A549 (cell line): ENCODE results near the gene RAD9A. TPM values are rescaled to one million over a fixed set of nuclear protein-coding genes. Genes with fewer than 3 reads are reported as not detected.

Experiments
- ATAC-seq, 2 experiments: fragments of 200-7000 bp in 1 of 2; fragments of >200 bp in 1 of 2; cut with Nextera tagmentation in 1 of 2; cut with Tn5 transposase in 1 of 2; 3 replicates each; pipeline versions ENCODE4 v1.8.0 to v1.9.1; 2018 to 2020; ENCODE audit warnings: mild to moderate bottlenecking in 1 of 2, moderate library complexity in 1 of 2
- CTCF ChIA-PET: fragments of 300-600 bp; sonication (Branson Sonifier 250); formaldehyde crosslinking; extraction: SDS; loops from one replicate; lab custom pipeline; 2021; ENCODE audit warnings: antibody characterized with exemption, inconsistent platforms; lab: Yijun Ruan, JAX
- POLR2A ChIA-PET: fragments of 350-600 bp; formaldehyde crosslinking; extraction: SDS; loops from one replicate; lab custom pipeline; 2021; ENCODE audit warnings: antibody characterized with exemption, inconsistent platforms; lab: Yijun Ruan, JAX
- DNase-seq, 2 experiments: peaks; one replicate each; pipeline versions ENCODE4 v3.0.0 to v3.0.0-alpha.2; 2011 to 2016; ENCODE audit warnings: low read depth in 1 of 2, low spot score in 1 of 2
- FAIRE-seq: peaks from 2 replicates; lab custom pipeline; 2011; peaks lifted over from hg19 to GRCh38; lab: Jason Lieb, UNC
- H3K27ac ChIP-seq, 2 experiments: fragments of >200 bp; sonication (Bioruptor Twin); formaldehyde crosslinking; 3 replicates each; pipeline ENCODE4 v1.5.1; 2016 to 2017
- H3K4me1 ChIP-seq: fragments of >200 bp; sonication (Bioruptor Twin); formaldehyde crosslinking; 3 replicates; pipeline ENCODE4 v1.6.1; 2016
- H3K4me2 ChIP-seq: fragments of >200 bp; sonication (Bioruptor Twin); formaldehyde crosslinking; 3 replicates; pipeline ENCODE4 v1.6.1; 2016
- H3K4me3 ChIP-seq: fragments of >200 bp; sonication (Bioruptor Twin); formaldehyde crosslinking; 3 replicates; pipeline ENCODE4 v1.5.1; 2016
- H3K9me3 ChIP-seq: fragments of >200 bp; sonication (Bioruptor Twin); formaldehyde crosslinking; 3 replicates; pipeline ENCODE4 v1.6.1; 2016
- BCL3 ChIP-seq: fragments of >200 bp; sonication (Bioruptor Twin); formaldehyde crosslinking; IDR thresholded peaks from 3 replicates; pipeline ENCODE4 v1.6.1; 2016
- BHLHE40 ChIP-seq: IDR thresholded peaks from 2 replicates; pipeline ENCODE4 v1.6.1; 2012; ENCODE audit warnings: low read depth, low read length, inconsistent platforms
- CBX8 ChIP-seq: fragments of 200-600 bp; sonication (generic); IDR thresholded peaks from 2 replicates; pipeline ENCODE4 v1.6.1; 2016
- EHF ChIP-seq: fragments of 250-450 bp; sonication (Bioruptor Pico); IDR thresholded peaks from 2 replicates; pipeline ENCODE4 v1.5.0; 2020; ENCODE audit warnings: mild to moderate bottlenecking
- EP300 ChIP-seq, 2 experiments: fragments of >200 bp; sonication (Bioruptor Twin); formaldehyde crosslinking; IDR thresholded peaks; 2 replicates in 1 of 2; 3 replicates in 1 of 2; pipeline ENCODE4 v1.6.1; 2016 to 2017
- FOSB ChIP-seq: fragments of 250-450 bp; sonication (Bioruptor Pico); IDR thresholded peaks from 2 replicates; pipeline ENCODE4 v1.5.0; 2020; ENCODE audit warnings: mild to moderate bottlenecking, moderate library complexity
- FOXS1 ChIP-seq: fragments of 250-450 bp; sonication (Bioruptor Pico); IDR thresholded peaks from 2 replicates; pipeline ENCODE4 v1.5.0; 2020; ENCODE audit warnings: mild to moderate bottlenecking, moderate library complexity
- HOXB13 ChIP-seq: fragments of 250-450 bp; sonication (Bioruptor Pico); IDR thresholded peaks from 2 replicates; pipeline ENCODE4 v1.5.0; 2020; ENCODE audit warnings: low read depth, mild to moderate bottlenecking, moderate library complexity
- JUN ChIP-seq, 2 experiments: fragments of >200 bp; sonication (Bioruptor Twin); formaldehyde crosslinking; IDR thresholded peaks; 2 replicates in 1 of 2; 3 replicates in 1 of 2; pipeline ENCODE4 v1.6.1; 2016 to 2017
- KDM5A ChIP-seq: fragments of 200-600 bp; sonication (generic); IDR thresholded peaks from 2 replicates; pipeline ENCODE4 v1.6.1; 2016; ENCODE audit warnings: antibody characterized with exemption, mild to moderate bottlenecking
- MAFK ChIP-seq: fragments of 450-650 bp; IDR thresholded peaks from 2 replicates; pipeline ENCODE4 v1.6.1; 2014; ENCODE audit not compliant: partially characterized antibody
- NPAS2 ChIP-seq: fragments of 250-450 bp; sonication (Bioruptor Pico); IDR thresholded peaks from 2 replicates; pipeline ENCODE4 v1.8.0; 2022; ENCODE audit warnings: mild to moderate bottlenecking, moderate library complexity, borderline replicate concordance
- NR3C1 ChIP-seq: fragments of >200 bp; sonication (Bioruptor Twin); formaldehyde crosslinking; IDR thresholded peaks from 3 replicates; pipeline ENCODE4 v1.6.1; 2017
- POLR2AphosphoS2 ChIP-seq: conservative IDR thresholded peaks from 2 replicates; pipeline ENCODE4 v1.6.1; 2012; ENCODE audit warnings: low read length, improper control_type of control experiment, inconsistent platforms
- RARB ChIP-seq: fragments of 250-450 bp; sonication (Bioruptor Pico); IDR thresholded peaks from 2 replicates; pipeline ENCODE4 v1.8.0; 2021; ENCODE audit warnings: mild to moderate bottlenecking, moderate library complexity
- RFX5 ChIP-seq: fragments of 450-650 bp; IDR thresholded peaks from 2 replicates; pipeline ENCODE4 v1.7.1; 2014; ENCODE audit warnings: antibody characterized with exemption, mild to moderate bottlenecking, moderate library complexity
- SREBF2 ChIP-seq: fragments of 450-650 bp; IDR thresholded peaks from 2 replicates; pipeline ENCODE4 v1.6.1; 2014; ENCODE audit warnings: mild to moderate bottlenecking, moderate library complexity
- ZSCAN20 ChIP-seq: fragments of 250-450 bp; sonication (Bioruptor Pico); IDR thresholded peaks from 2 replicates; pipeline ENCODE4 v1.8.0; 2022; ENCODE audit warnings: mild to moderate bottlenecking, moderate library complexity
- WGBS: methylation state at CpG from one replicate; pipeline ENCODE4 v1.1.6; 2017; ENCODE audit errors: missing lambda C conversion rate; 5-methylcytosine and 5-hydroxymethylcytosine counted together
- polyA plus RNA-seq, 4 experiments: library from polyadenylated mRNA; depleted of rRNA in 3 of 4; stranded (reverse); fragments of >200 nt; fragmentation: RNase III in 1 of 4; extraction: RNeasy Plus Mini Kit Qiagen cat#74134 plus additional on column Dnase treatment in 1 of 4; gene quantifications; 2 replicates in 3 of 4; 3 replicates in 1 of 4; pipeline ENCODE4 v1.2.3, GENCODE V29; 2011 to 2017
- TF ChIP-seq, protein P1 (sequence below): IDR thresholded peaks from 2 replicates; pipeline ENCODE4 v1.6.1; 2012
- TF ChIP-seq, protein P2 (sequence below): fragments of >200 bp; sonication (Bioruptor Twin); formaldehyde crosslinking; IDR thresholded peaks from 3 replicates; pipeline ENCODE4 v1.5.1; 2016

RAD9A gene
- polyA plus RNA-seq, 2 of the 4 experiments (the other 2 are of a cell fraction) = 19.0 to 43.7 TPM

DNA sequence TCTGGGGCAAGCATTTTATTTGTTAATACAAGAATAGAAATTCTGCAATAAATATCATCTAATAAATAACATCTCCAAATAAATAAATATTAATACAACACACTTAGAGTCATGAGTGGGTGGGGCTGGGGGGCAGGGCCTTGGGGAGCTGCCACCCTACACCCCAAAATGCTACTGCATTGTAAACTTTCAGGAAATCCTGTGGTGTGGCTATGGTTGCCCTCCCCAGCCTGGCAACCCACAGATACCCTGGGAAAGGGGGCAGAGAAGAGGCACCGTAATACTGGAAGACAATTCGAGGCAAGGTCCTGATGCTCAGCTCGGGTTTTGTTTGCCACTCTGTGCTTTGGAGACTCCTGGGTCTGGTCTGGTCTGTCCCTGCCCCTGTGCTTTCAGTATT lies 27.6 kb upstream of the RAD9A start:
- no peaks in the 10 kb centered on the region for H3K9me3 ChIP-seq
- WGBS = 92% methylated on average over 3 of the region's 3 CpGs
- FAIRE-seq (no peak), ATAC-seq (no peak)
- TF ChIP-seq POLR2AphosphoS2 = peak; percentile 21; the same call in 1 of the 2 replicates
- TF ChIP-seq EP300 (IDR thresholded peaks at IDR 0.05) = no peak
- TF ChIP-seq ZSCAN20 (CRISPR knock-in tag) = no peak
- no peak for TF ChIP-seq BHLHE40
- TF ChIP-seq, protein P1, sequence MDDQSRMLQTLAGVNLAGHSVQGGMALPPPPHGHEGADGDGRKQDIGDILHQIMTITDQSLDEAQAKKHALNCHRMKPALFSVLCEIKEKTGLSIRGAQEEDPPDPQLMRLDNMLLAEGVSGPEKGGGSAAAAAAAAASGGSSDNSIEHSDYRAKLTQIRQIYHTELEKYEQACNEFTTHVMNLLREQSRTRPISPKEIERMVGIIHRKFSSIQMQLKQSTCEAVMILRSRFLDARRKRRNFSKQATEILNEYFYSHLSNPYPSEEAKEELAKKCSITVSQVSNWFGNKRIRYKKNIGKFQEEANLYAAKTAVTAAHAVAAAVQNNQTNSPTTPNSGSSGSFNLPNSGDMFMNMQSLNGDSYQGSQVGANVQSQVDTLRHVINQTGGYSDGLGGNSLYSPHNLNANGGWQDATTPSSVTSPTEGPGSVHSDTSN = 0 out of 2 replicates have a peak, but pooled peaks have one; percentile 15
- TF ChIP-seq, protein P2, sequence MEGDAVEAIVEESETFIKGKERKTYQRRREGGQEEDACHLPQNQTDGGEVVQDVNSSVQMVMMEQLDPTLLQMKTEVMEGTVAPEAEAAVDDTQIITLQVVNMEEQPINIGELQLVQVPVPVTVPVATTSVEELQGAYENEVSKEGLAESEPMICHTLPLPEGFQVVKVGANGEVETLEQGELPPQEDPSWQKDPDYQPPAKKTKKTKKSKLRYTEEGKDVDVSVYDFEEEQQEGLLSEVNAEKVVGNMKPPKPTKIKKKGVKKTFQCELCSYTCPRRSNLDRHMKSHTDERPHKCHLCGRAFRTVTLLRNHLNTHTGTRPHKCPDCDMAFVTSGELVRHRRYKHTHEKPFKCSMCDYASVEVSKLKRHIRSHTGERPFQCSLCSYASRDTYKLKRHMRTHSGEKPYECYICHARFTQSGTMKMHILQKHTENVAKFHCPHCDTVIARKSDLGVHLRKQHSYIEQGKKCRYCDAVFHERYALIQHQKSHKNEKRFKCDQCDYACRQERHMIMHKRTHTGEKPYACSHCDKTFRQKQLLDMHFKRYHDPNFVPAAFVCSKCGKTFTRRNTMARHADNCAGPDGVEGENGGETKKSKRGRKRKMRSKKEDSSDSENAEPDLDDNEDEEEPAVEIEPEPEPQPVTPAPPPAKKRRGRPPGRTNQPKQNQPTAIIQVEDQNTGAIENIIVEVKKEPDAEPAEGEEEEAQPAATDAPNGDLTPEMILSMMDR = no peak
- no peak for TF ChIP-seq MAFK
- TF ChIP-seq NR3C1 = no peak
- TF ChIP-seq RFX5 = no peak
- TF ChIP-seq NPAS2 (CRISPR knock-in tag) = no peak
- TF ChIP-seq EHF (CRISPR knock-in tag) = no peak
- no peak for TF ChIP-seq CBX8
- TF ChIP-seq FOXS1 (CRISPR knock-in tag) = no peak
- TF ChIP-seq RARB (CRISPR knock-in tag) = no peak
- TF ChIP-seq, all 56 proteins: peak for 2
- CTCF ChIA-PET = interaction anchor here (0.9 to 46.2 kb wide), 3 partner anchors 6 to 98 kb away, joined by 3 to 1913 read pairs (median 1913); partner anchors contain the start of genes CLCF1, GRK2, POLD4 and PPP1CA
- no peak for DNase-seq
- H3K4me1 ChIP-seq = peaks cover 73% of the 10 kb centered on the region
- no peak overlapping the region for H3K4me2 ChIP-seq
- H3K27ac ChIP-seq = peak overlapping the region in 1 of 2 experiments; percentile 100; a peak in 3 of 6 replicates
- POLR2A ChIA-PET = interaction anchor here (2.0 kb wide), 1 partner anchor 10 kb away, joined by 11 read pairs; the partner anchor contains the start of gene CLCF1
- no peak overlapping the region for H3K4me3 ChIP-seq

- ATAC-seq (no peak), DNase-seq (peak in 1 of 2 experiments; percentile 16), FAIRE-seq (no peak)
- TF ChIP-seq ZSCAN20 (CRISPR knock-in tag) = no peak
- TF ChIP-seq SREBF2 = no peak
- no peak for TF ChIP-seq BCL3
- no peak for TF ChIP-seq BHLHE40
- no peak for TF ChIP-seq JUN (IDR thresholded peaks at IDR 0.05)
- TF ChIP-seq FOSB = no peak
- TF ChIP-seq KDM5A = no peak
- TF ChIP-seq HOXB13 = no peak
- H3K9me3 ChIP-seq = no peaks in the 10 kb centered on the region
- WGBS = 93% methylated on average over 24 of the region's 24 CpGs
- CTCF ChIA-PET = interaction anchor here (1.4 to 46.2 kb wide), 3 partner anchors 7 to 18 kb away, joined by 8 to 1913 read pairs (median 1913); partner anchors contain the start of genes CLCF1, POLD4, PPP1CA and RAD9A
- no peak overlapping the region for H3K4me2 ChIP-seq
- peaks cover 74% of the 10 kb centered on the region for H3K4me1 ChIP-seq
- POLR2A ChIA-PET = interaction anchor here (2.0 kb wide), 1 partner anchor 9 kb away, joined by 11 read pairs; the partner anchor contains the start of gene CLCF1
- peak overlapping the region in 1 of 2 experiments; percentile 100; a peak in 4 of 6 replicates for H3K27ac ChIP-seq
- no peak overlapping the region for H3K4me3 ChIP-seq
Observed at GRCh38 chr11:67364783-67365722, 26.7 kb upstream of the RAD9A start.
